Head of caudate nucleus (tissue), 42 donors: ENCODE measurements around the gene GRHL1.

Experiments used
- DNase-seq, 42 donors: peaks; one replicate each; pipeline versions ENCODE4 v3.0.0 to v3.0.0-alpha.2; 2020 to 2021; ENCODE audit warnings: mixed read lengths in 7 of 42
- intact Hi-C: fragments of 100-400 bp; cut with DNase I; formaldehyde crosslinking; loops from one replicate; pipeline ENCODE4 v1.15.0; 2022

GRHL1 gene

GRCh38 chr2:9946818-9947217 lies 4.7 kb upstream of the GRHL1 start:
- intact Hi-C loops: no loop called here
- no peak for DNase-seq

- intact Hi-C loops: no loop called here
- no peak for DNase-seq
These were observed 2.8 kb upstream of the GRHL1 start for GRCh38 chr2:9948721-9949120.

GRCh38 chr2:9949239-9949991 lies 2.1 kb upstream of the GRHL1 start:
- DNase-seq: peak in 1 of 42 donors; percentile 32
- intact Hi-C loops: no loop called here

GRCh38 chr2:9949992-9950520 lies 1.4 kb upstream of the GRHL1 start:
- intact Hi-C loops: loop anchor here (10.0 kb wide), 1 partner anchor 135 kb away; no protein-coding TSS in a partner anchor
- DNase-seq: peak in 1 of 42 donors; percentile 30

GRCh38 chr2:9950521-9951271 lies 797 bp upstream of the GRHL1 start:
- DNase-seq: peak in 30 of 42 donors; percentile 5 to 65 (median 40)
- intact Hi-C loops: loop anchor here (10.0 kb wide), 1 partner anchor 136 kb away; no protein-coding TSS in a partner anchor

GRCh38 chr2:9951272-9951521 lies 296 bp upstream of the GRHL1 start:
- intact Hi-C loops: loop anchor here (10.0 kb wide), 1 partner anchor 136 kb away; no protein-coding TSS in a partner anchor
- no peak for DNase-seq

GRCh38 chr2:9952286-9952737 lies 819 bp downstream of the GRHL1 start:
- DNase-seq: peak in 1 of 42 donors; percentile 34
- intact Hi-C loops: loop anchor here (10.0 kb wide), 1 partner anchor 138 kb away; no protein-coding TSS in a partner anchor

GRCh38 chr2:9952856-9953503 lies 1.5 kb downstream of the GRHL1 start:
- peak in 1 of 42 donors; percentile 22 for DNase-seq
- intact Hi-C loops: loop anchor here (10.0 kb wide), 1 partner anchor 138 kb away; no protein-coding TSS in a partner anchor

- intact Hi-C loops: loop anchor here (10.0 kb wide), 1 partner anchor 139 kb away; no protein-coding TSS in a partner anchor
- DNase-seq: no peak
These were observed 2.6 kb downstream of the GRHL1 start for GRCh38 chr2:9954136-9954535.

GRCh38 chr2:9958057-9958456 lies 6.6 kb downstream of the GRHL1 start:
- no peak for DNase-seq
- intact Hi-C loops: loop anchor here (10.0 kb wide), 1 partner anchor 143 kb away; no protein-coding TSS in a partner anchor

GRCh38 chr2:9959262-9959661 lies 7.8 kb downstream of the GRHL1 start:
- DNase-seq: no peak
- intact Hi-C loops: loop anchor here (10.0 kb wide), 1 partner anchor 144 kb away; no protein-coding TSS in a partner anchor

- DNase-seq: peak in 1 of 42 donors; percentile 5
- intact Hi-C loops: no loop called here
These were observed 9.5 kb downstream of the GRHL1 start for GRCh38 chr2:9961013-9961412.

GRCh38 chr2:9964334-9964980 lies 13.0 kb downstream of the GRHL1 start:
- intact Hi-C loops: no loop called here

GRCh38 chr2:9965119-9965822 lies 13.8 kb downstream of the GRHL1 start:
- DNase-seq: no peak
- intact Hi-C loops: no loop called here

More at GRCh38 chr2:9964334-9964980, 13.0 kb downstream of the GRHL1 start:
- DNase-seq: no peak

- no peak for DNase-seq
- intact Hi-C loops: no loop called here
These were observed 15.1 kb downstream of the GRHL1 start for GRCh38 chr2:9966491-9967022.

- intact Hi-C loops: no loop called here
- DNase-seq: no peak
These were observed 15.7 kb downstream of the GRHL1 start for GRCh38 chr2:9967053-9967775.
